Astrocyte of the spinal cord (primary cell): ENCODE measurements around the gene WDHD1.

Experiments
- DNase-seq: peaks from one replicate; pipeline ENCODE4 v3.0.0; 2011; ENCODE audit warnings: low read depth, low spot score
- H3K4me3 ChIP-seq: 2 replicates; pipeline ENCODE4 v1.5.1; 2011; ENCODE audit warnings: low read depth, mild to moderate bottlenecking, low read length, moderate library complexity
- CTCF ChIP-seq: IDR thresholded peaks from 2 replicates; pipeline ENCODE4 v1.5.1; 2012; ENCODE audit warnings: low read depth, mild to moderate bottlenecking, low read length, inconsistent platforms
- in situ Hi-C: cut with HindIII; loops from 2 replicates; pipeline ENCODE4 v1.10.0; 2017; ENCODE audit warnings: low sequenced_read_pairs

Gene WDHD1

GRCh38 chr14:54944737-54945391, 82.0 kb downstream of the WDHD1 start:
- in situ Hi-C loops: no loop called here
- H3K4me3 ChIP-seq: no peak overlapping the region
- TF ChIP-seq CTCF: no peak
- no peak for DNase-seq

- DNase-seq: no peak
- in situ Hi-C loops: no loop called here
- TF ChIP-seq CTCF: no peak
- H3K4me3 ChIP-seq: no peak overlapping the region
Observed at GRCh38 chr14:54942913-54943312, 84.0 kb downstream of the WDHD1 start.

GRCh38 chr14:54936816-54937215, 90.1 kb downstream of the WDHD1 start:
- H3K4me3 ChIP-seq: no peak overlapping the region
- no peak for TF ChIP-seq CTCF
- in situ Hi-C loops: no loop called here
- no peak for DNase-seq

- no peak overlapping the region for H3K4me3 ChIP-seq
- TF ChIP-seq CTCF: no peak
- in situ Hi-C loops: no loop called here
- no peak for DNase-seq
Observed at GRCh38 chr14:54935958-54936357, 90.9 kb downstream of the WDHD1 start.

- no peak for TF ChIP-seq CTCF
- in situ Hi-C loops: no loop called here
- DNase-seq: no peak
- H3K4me3 ChIP-seq: no peak overlapping the region
Observed at GRCh38 chr14:54935100-54935499, 91.8 kb downstream of the WDHD1 start.

GRCh38 chr14:54933006-54933405, 93.9 kb downstream of the WDHD1 start:
- in situ Hi-C loops: no loop called here

More at GRCh38 chr14:54933006-54933405, 93.9 kb downstream of the WDHD1 start:
- no peak for TF ChIP-seq CTCF
- no peak overlapping the region for H3K4me3 ChIP-seq
- DNase-seq: no peak
